ENCODE measurements around the gene ITGB3.

DNA sequence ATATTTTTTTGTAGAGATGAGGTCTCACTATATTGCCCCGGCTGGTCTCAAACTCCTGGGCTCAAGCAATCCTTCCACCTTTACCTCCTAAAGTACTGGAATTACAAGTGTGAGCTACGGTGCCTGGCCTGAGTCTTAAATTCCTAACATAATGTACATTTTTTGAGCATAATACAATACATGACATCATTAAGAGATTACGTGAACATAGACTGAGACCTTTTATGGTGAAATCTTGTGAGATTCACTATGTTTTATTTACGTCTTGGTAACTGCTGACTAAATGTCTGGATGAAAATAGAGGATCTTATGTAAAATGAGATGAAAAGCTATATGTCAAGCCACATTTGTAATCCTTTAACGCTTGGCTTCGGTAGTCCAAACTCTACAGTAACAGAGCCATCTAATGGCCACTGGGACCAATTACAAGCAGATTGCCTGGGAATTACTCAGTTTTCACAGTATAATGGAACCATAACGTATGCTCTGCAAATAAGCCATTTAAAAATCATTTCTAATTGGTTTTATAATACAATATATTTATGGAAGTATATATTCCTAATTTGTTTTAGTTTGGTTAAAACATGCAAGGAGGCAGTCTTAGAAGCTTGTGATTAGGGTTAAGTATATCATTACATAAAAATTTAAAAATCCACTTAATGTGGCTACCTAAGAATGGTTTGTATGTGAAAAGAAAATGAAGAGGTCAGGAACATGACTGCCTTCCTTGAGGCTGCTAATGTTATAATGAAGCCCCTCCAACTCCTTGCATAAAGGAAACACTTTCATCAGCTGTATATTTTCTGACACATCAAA is 62.0 kb downstream of the ITGB3 start:
- no peak for TF ChIP-seq POLR2A (IDR thresholded peaks at IDR 0.05; ENCODE audit: low read depth, low read length)
- no peak for TF ChIP-seq POLR2AphosphoS5 (IDR thresholded peaks at IDR 0.05; ENCODE audit: low read depth, low read length)
- TF ChIP-seq PAX5 (IDR thresholded peaks at IDR 0.05; ENCODE audit: insufficient read depth, low read length, severe bottlenecking): no peak
- TF ChIP-seq TAF1 (IDR thresholded peaks at IDR 0.05; ENCODE audit: low read depth, low read length): no peak
- no peak for TF ChIP-seq POU2F2 (IDR thresholded peaks at IDR 0.05; ENCODE audit: low read depth, low read length)
- TF ChIP-seq SPI1 (IDR thresholded peaks at IDR 0.05; ENCODE audit: low read depth, low read length): no peak

All from GM12891 (cell line).